AML-193 (cell line): ENCODE data around the gene RNGTT.
"Not testable (repeated sequence)": the region's sequence is repeated elsewhere in the genome, so short reads cannot be mapped to it uniquely, and the experiment has no call there.

Source experiments
- DNase-seq, 2 experiments: peaks; one replicate each; lab custom pipeline; 2025; lab: John Stamatoyannopoulos, UW

Gene RNGTT

DNA sequence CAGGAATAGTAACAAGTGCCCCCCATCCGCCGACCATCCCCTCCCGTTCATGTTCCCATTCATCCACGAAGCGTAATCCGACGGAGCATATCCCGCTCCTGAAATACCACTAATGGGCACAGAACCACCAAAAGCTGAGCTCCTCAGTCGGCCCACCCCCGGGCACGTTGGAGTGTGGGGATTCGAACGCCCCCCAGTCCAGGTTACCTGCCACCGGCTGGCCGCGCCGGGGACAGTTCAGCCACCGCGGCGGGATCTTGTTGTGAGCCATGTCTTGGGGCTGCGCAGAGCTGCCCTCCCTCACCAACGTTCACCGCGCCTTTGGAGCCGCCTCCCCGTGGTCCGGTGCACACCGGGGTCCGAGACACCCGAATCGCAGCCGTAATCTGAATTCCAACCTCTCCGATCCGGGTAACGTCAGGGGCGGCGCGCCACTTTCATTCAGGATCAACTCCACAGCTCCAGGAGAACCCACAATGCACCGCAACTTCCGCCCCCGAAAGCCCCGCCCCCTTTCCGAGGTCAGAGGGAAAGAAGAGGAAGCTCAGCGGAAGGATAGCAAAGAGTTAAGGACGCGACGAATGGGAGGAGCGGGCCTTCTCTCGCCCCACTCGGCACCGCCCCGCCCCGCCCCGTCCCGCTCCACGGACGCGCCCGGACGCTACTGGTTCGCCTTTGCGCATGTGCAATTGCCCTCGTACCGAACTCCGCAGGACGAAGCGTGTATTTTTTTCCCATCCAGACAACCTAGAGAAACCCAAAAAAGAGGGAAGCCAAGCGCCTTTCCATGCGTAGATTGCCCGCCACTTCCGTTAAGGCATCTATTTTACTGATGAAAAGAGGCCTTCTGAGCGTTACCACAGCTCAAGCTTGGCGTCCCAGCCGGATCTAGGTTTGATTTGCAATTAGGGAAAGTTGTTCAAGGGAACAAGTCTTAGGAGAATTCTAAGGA is at the start of gene RNGTT:
Gene RNGTT, minus strand, starts transcription at position 480 of the 952 bp plus-strand sequence. Its CDS starts 209 bp downstream, at position 271.
- DNase-seq: peak; percentile 99

DNA sequence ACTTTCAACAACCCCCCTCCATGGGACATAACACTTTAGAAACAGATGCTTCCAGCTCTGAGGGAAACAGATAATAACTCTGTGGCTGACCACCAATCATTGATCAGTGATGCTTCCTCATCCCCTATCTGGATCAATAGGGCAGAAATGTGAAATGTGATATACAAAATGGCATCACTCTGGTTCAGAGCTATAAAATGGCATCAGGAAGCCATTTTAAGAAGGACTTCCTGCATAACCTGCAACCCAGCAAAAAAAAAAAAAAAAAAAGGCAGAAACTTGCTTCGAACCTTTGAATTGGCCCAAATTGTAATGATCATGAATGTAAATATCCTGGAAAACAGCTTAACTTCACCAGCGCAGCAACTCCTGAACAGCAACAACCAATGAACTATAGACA is 48.0 kb upstream of the RNGTT start:
- DNase-seq: no peak

DNA sequence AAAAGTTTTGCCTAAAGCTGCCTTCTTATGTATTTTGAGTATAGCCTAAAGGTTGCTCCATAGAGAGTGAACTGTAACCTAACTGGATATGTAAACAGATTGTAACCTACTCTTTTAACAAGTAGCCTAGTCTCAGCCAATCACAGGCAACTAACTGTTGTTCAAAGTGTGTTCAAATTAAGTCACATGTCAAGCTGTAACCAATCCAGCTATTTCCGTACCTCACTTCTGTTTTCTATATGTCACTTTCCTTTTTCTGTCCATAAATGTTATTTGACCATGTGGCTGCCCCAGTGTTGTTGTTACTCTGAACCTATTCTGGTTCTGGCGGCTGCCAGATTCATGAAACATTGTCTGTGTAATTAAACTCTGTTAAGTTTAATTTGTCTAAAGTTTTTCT is 47.4 kb upstream of the RNGTT start:
- no peak for DNase-seq

DNA sequence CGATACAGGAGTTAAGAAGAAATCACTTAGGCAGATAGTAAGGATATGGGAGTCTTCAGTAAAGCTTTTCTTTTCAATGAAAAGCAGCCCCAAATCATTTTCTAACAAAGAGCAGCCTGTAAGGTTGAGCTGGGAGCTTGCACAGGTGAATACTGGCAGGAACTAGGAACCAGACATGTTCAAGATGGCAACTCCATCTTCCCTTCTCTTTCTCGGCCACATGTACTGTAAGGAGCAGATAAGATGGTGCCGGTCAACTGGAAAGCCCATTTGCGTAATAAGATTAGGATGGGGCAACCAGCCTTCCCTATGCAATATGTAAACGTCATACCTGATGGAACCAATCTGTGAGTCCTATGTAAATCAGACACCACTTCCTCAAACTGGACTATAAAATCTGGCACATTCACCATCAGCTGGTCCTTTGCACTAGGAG is 46.2 kb upstream of the RNGTT start:
- peak; percentile 10 to 20 for DNase-seq

DNA sequence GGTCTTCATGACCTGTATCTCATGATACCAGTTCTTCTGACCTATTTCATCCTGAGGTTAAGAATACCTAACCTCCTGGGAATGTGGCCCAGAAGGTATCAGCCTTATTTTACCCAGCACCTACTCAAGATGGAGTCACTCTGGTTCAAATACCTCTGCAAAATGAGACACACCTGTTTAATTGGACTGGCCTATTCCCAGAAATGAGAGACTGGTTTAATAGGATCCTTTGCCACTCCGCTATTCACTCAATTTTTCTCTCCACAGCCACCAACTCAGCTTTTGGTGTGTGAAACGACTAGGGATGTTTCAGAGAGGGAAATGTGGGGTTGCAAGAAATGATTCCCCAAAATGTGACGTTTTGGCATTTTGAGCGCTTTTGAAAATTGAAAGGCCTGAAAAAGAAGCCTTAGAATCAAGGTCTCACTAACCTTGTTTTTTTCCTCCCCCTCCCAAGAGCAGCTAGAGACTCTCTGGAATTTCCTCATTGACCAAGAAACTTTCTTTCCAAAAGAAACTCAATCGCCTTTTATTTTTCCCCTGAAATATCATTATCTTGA is 45.5 kb upstream of the RNGTT start:
- no peak for DNase-seq

DNA sequence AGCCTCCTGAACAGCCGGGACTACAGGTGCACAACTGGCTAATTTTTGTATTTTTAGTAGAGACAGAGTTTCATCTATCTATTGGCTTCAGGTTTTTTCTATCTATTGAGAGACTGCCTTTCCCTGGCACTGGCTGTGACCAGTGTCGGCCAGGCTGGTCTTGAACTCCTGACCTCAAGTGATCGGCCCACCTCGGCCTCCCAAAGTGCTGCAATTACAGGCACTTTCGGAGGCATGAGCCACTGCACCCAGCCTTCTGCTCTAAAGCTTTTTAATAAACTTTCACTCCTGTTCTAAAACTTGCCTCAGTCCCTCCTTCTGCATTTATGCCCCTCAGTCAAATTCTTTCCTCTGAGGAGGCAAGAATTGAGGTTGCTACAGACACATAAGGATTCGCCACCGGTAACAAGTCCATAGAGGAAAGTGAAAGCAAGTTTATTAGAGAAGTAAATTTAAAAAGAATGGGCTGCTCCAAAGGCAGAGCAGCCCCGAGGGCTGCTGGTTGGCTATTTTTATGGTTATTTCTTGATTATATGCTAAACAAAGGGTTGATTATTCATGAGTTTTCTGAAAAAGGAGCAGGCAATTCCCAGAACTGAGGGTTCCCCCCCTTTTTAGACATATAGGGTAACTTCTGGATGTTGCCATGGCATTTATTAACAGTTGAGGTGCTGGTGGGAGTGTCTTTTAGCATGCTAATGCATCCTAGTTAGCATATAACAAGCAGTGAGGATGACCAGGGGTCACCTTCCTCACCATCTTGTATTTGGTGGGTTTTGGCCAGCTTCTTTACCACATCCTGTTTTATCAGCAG is 44.8 kb upstream of the RNGTT start:
- DNase-seq: peak in 1 of 2 experiments; percentile 22

DNA sequence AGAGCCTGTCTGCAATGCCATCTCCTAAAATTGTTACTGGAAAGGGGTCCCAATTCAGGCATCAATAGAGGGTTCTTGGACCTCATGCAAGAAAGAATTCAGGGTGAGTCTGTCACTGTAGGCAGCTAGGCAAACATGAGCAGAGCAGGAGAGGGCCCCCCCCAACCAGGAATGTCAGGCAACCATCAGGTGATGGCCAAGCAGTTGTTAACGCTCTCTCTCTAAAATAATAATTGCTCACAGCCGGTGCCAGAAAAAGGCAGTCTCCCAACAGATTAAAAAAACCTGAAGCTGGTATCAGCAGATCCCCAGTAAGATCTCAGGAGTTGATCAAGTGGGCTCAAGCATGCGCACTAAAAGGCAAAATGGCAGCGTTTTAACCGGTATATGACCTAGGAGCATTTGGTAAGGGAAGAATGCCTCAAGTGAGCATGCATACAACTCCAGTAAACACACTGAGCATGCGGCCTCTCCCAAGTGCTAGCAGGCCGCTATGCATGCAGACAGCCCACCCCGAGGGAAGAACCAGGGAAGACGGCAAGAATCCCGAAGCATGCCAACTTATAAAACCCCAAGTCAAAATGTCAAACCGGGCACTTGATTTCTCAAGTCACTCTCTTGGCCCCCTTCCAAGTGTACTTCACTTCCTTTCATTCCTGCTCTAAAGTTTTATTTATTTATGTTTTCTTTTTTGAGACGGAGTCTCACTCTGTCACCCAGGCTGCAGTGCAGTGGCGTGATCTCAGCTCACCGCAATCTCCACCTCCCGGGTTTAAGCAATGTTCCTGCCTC is 44.0 kb upstream of the RNGTT start:
- peak in 1 of 2 experiments; percentile 42 for DNase-seq

DNA sequence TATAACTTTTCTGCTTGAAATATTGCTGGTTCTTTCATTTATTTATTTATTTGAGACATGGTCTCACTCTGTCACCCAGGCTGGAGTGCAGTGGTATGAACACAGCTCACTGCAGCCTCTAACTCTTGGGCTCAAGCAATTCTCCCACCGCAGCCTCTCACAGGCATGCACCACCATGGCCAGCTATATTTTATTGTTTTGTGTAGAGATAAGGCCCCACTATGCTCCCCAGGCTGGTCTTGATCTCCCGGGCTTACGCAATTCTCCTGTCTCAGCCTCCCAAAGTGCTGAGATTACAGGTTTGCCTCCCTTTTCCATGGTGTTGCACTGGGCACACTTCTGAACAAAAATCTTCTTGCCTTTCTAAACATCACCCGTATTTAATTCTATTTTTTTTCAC is 39.1 kb upstream of the RNGTT start:
- no peak for DNase-seq

DNA sequence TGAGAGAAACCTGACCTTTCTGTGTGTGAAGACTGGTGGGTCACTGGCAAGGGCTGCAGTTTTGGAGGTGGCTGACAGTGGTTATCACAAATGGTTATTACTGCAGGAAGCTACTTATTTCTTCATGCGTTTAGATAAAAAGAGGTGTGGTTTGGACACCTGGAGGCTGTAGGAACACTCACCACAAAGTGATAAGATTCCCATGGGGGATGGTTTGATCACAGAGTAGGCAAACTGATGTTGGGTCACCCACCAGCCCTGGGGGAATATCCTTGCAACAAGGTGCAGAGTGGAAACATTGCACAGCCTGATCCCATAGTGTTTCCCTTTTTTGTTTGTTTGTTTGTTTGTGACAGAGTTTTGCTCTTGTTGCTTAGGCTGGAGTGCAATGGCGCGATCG is 33.9 kb upstream of the RNGTT start:
- DNase-seq: no peak

DNA sequence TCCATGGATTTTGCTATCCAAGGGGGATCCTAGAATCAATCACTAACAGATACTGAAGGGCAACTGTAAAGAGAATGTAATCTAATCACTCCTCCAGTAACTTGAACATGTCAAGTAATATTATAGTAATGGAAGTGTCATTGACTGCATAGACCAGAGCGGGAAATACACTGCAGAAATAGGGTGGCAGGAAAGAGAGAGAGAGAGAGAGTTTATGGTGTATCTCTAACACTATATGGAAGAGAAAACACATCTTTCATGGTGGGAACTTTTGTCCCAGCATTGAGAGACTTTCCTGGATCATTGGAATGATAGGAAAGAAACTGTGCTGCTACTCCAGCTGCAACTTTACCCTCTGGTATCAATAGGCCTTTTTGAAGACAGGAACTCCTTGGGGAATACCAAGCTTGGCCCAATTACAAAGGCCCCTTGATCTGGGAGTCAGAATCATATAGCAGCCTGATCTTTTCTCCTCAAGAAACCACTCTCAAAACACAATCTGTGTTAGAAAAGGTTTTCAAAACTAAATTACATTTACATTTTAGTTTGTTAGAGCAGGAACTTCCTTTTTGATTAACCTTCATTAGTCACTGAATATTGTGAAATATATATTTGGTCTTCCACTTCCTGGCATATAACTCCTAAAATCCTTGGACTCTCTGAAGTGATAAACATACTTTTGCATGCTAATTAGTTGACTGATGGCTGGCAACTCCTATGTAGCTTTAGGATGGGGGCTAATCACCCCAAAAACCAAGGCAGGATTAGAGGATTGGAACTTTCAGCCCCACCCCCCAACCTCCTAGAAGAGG is 29.5 kb upstream of the RNGTT start:
- peak; percentile 55 to 59 for DNase-seq

DNA sequence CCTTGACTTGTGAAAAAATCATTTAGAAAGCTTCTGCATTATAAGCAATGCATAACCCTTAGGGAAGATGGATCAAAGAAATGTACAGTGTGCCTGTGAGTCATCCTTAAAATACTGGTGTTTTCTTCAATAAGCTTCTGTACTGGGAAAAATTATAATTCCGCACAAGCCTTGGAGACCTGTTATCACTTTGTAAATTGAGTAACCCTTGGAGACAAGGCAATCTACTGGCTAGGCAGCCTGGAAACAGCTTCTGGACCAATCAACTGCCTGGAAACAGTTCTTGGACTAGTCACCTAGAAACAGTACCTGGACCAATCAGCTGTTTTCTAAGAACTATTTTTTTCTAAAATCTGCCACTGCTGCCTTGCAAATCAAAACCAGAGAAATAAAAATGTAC is 25.8 kb upstream of the RNGTT start:
- DNase-seq: no peak

DNA sequence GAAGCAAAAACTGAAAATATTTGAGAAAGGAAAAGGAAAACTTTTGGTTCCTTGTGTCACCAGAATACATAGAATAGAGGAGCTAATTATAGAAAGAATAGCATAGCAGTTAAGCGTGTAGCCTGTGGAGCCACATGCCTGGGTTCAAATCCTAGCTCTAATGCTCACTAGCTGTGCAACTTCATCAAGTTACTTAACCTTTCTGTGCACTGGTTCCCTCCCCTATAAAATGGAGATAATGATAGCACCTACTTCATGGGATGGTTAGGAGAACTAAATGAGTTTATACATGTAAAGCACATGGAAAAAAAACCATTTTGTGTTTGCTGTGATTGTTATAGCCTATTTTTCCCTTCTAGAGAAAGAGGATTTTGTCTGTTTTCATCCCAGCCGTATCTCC is 24.5 kb upstream of the RNGTT start:
- no peak for DNase-seq

DNA sequence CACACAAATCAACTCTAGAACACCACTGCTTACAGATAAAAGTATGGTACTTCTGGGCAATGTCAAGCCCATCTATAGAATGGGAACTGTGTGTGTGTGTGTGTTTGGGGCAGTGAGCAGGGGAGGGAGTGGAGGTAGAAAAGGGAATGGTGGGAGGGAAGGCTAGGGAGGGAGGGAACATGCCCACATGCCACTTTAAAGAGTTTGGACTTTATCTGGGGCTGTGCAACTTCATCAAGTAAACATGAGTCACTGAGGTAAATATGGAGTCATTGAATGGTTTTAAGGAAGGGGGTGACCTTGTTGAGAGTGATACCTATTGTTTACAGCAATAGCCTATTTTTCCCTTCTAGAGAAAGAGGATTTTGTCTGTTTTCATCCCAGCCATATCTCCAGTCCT is 22.5 kb upstream of the RNGTT start:
- no peak for DNase-seq

DNA sequence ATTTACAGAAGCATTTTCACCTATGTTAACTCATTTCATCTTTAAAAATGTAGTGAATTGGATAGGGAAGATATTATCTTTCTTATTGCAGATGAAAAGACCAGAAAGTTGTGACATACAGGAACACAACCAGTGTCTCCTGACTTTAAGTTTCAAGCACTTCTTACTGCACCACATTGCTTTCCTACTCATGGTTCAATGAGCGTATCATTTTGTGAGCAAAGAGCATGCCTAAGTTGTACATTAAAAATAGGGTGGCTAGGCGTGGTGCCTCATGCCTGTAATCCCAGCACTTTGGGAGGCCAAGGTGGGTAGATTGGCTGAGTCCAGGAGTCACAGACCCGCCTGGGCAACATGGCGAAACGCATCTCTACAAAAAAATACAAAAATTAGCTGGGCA is 21.2 kb upstream of the RNGTT start:
- no peak for DNase-seq

DNA sequence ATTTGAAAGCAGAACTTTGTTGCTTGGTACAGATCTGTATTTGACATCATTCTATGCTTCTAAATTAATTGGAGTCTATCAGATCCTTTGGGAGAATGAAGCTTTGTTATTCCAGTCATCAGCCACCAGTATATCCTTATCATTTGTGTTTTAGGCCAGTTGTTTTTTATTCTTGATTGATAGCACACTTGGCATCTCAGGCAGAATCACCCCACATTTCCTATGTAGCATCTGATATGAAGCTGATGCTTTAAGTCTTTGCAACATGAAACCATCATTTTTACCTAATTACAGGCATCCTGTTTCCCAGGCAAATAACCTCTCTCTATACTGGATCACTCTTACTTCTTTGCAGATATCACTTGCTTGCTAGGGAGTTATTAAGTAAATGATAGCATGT is 20.7 kb upstream of the RNGTT start:
- DNase-seq: no peak

DNA sequence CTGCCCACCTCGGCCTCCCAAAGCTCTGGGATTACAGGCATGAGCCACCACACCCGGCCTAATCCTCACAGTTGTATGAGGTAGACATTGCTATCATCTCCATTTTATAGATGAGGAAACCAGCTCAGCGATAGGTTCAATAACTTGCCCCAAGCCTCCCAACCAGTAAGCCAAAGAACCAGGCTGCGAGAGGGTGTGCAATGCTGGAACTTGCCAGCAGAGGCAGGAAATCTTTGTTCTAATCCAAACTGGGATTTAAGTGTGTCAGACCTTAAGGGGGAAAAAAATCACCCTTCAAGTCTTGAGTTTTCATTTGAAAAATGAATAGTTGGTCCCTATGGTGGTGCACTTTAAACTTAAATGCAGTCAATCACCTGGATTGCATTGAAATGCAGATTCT is 20.1 kb upstream of the RNGTT start:
- DNase-seq: peak; percentile 47 to 56

DNA sequence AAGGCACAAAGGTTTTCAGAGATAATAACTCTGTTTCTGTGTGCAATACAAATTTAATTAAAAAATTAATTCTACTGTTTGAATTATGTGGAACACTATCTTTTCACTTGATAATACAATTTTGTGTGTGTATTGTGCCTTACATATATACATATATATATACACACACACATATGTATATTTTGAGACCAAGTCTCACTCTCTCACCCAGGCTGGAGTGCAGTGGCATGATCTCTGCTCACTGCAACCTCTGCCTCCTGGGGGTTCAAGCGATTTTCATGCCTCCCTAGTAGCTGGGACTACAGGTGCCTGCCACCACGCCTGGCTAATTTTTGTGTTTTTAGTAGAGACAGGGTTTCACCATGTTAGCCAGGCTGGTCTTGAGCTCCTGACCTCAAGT is 19.7 kb upstream of the RNGTT start:
- not testable (repeated sequence) for DNase-seq

DNA sequence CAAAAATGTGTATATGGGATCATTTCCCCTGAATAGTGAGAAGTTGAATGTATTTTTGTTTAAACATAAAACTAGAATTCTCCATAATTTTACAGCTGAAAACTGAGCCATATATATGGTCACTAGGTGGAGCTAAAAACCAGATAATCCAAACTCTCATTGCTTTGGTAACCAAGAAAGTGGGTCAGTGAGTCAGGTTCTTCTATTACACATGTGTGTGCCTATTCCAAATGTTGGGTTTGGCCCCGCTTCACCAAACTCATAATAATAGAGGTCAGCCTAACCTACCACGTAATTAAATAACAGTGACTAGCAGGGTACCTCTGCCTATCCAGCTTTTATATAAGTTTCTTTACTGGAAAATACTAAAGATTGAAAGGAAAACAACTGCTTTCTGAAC is 19.3 kb upstream of the RNGTT start:
- DNase-seq: peak; percentile 84

DNA sequence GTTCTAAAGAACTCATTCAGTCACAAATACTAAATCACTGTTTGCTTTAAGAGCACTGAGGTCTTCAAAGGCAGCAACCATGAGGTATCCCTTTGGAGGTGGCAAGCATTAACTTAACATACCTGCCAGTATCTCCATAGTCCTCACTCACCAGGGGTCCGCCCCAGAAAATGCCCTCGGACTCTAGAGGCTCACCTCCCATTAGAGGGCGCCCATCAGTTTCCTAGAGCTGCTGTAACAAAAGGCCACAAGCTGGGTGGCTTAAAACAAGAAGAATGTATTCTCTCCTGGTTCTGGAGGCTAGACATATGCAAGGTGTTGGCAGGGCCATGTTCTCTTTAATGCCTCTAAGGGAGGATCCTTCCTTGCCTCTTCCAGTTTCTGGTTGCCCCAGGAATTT is 12.0 kb upstream of the RNGTT start:
- DNase-seq: no peak

DNA sequence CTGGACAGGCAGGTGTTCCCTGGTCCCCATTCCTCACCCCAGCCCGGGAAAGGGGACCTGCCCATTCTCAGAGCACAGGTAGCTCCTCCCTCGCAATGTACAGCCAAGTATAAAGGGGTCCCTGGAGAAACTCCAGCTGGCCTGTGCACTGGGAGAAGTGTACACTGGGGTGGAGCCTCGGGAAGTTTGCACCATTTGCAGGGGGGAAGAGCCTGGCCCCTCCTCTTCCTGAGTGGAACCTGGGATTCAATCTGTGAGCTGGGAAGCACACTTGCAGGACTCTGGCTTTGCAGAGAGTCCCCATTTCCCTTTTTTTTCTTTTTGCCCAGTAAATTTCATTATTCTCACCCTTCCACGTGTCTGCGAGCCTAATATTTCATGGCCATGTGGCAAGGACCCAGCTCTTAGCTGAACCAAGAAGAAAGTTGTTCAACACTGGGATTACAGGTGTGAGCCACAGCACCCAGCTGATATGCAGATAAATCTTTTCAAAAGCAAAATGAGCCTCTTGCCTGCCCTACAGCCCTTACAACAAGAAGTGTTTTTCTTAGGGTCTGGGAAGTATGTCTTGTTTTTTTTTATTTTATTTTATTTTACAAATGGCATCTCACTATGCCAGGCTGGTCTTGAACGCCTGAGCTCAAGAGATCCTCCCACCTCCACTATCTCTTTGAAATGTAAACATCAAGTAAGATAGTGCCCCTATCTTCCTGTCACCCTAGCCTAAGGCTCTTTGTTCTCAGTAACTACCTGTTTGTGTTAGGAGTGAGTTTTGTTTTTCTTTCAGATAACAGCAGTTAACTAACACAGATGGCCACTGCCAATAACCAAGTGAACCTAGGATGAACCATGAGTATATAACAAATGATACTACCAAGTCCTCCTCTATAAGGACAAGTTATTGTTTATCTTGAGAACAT is 9.3 kb upstream of the RNGTT start:
- no peak for DNase-seq
